PC-9 (cell line): Measurements from ENCODE around the gene ZBED4. TPM values are rescaled to one million over a fixed set of nuclear protein-coding genes. Genes with fewer than 3 reads are reported as not detected.

ENCODE experiments used
- BruUV-seq: library from RNA; stranded (reverse); fragments of 400-500 nt; replicated peaks from 2 replicates; lab custom pipeline; 2021; lab: Mats Ljungman, UMichigan
- CTCF ChIA-PET: fragments of 300-600 bp; sonication (Branson Sonifier 250); formaldehyde crosslinking; loops from one replicate; lab custom pipeline; 2022; ENCODE audit warnings: antibody characterized with exemption; lab: Charles Lee
- POLR2A ChIA-PET: fragments of 300-600 bp; sonication (Branson Sonifier 250); formaldehyde crosslinking; loops from one replicate; lab custom pipeline; 2022; ENCODE audit warnings: antibody characterized with exemption; ENCODE audit not compliant: unreplicated experiment; lab: Charles Lee
- DNase-seq, 2 experiments: peaks; one replicate each; pipeline versions ENCODE4 v3.0.0 to v3.0.0-alpha.2; 2015 to 2022; ENCODE audit warnings: mixed read lengths in 1 of 2
- H2AFZ ChIP-seq: fragments of 200-600 bp; sonication (generic); 2 replicates; pipeline ENCODE4 v1.8.1; 2017; ENCODE audit warnings: antibody characterized with exemption
- H3F3A ChIP-seq: fragments of 200-600 bp; sonication (generic); 2 replicates; pipeline ENCODE4 v1.8.1; 2017; ENCODE audit warnings: antibody characterized with exemption, mild to moderate bottlenecking, low read depth; ENCODE audit not compliant: insufficient read depth
- H3K27ac ChIP-seq: fragments of 200-600 bp; sonication (generic); 2 replicates; pipeline ENCODE4 v1.6.1; 2016; ENCODE audit warnings: mixed run types
- H3K27me3 ChIP-seq: fragments of 200-600 bp; sonication (generic); 2 replicates; pipeline ENCODE4 v1.6.1; 2016; ENCODE audit warnings: low read depth, mixed run types; ENCODE audit not compliant: insufficient read depth
- H3K36me3 ChIP-seq: fragments of 200-600 bp; sonication (generic); 2 replicates; pipeline ENCODE4 v1.6.1; 2016; ENCODE audit warnings: low read depth, mixed run types
- H3K4me1 ChIP-seq: fragments of 200-600 bp; sonication (generic); replicated peaks from 2 replicates; pipeline ENCODE4 v1.6.1; 2016; ENCODE audit warnings: mixed run types; ENCODE audit not compliant: insufficient read depth
- H3K4me2 ChIP-seq: fragments of 200-600 bp; sonication (generic); 2 replicates; pipeline ENCODE4 v1.6.1; 2017; ENCODE audit warnings: mixed run types
- H3K4me3 ChIP-seq: fragments of 200-600 bp; sonication (generic); 2 replicates; pipeline ENCODE4 v1.6.1; 2016; ENCODE audit warnings: mixed run types
- H3K79me2 ChIP-seq: fragments of 200-600 bp; sonication (generic); 2 replicates; pipeline ENCODE4 v1.6.1; 2017; ENCODE audit warnings: low read depth, mixed run types
- H3K9me2 ChIP-seq: fragments of 200-600 bp; sonication (generic); 2 replicates; pipeline ENCODE4 v1.8.1; 2017; ENCODE audit warnings: mild to moderate bottlenecking; ENCODE audit not compliant: insufficient read depth
- H3K9me3 ChIP-seq: fragments of 200-600 bp; sonication (generic); 2 replicates; pipeline ENCODE4 v1.8.1; 2016; ENCODE audit warnings: low read depth; ENCODE audit not compliant: insufficient read depth
- H4K20me1 ChIP-seq: fragments of 200-600 bp; sonication (generic); 2 replicates; pipeline ENCODE4 v1.8.1; 2017; ENCODE audit not compliant: insufficient read depth
- EZH2 ChIP-seq: fragments of 200-600 bp; sonication (generic); IDR thresholded peaks from 2 replicates; pipeline ENCODE4 v1.8.0; 2017; ENCODE audit warnings: antibody characterized with exemption, low read depth
- intact Hi-C: fragments of 100-400 bp; cut with micrococcal nuclease; formaldehyde crosslinking; loops from one replicate; pipeline ENCODE4 v1.10.0; 2022; ENCODE audit not compliant: unreplicated experiment
- total RNA-seq: library from RNA; stranded (reverse); gene quantifications from 2 replicates; pipeline ENCODE4 v1.2.3, GENCODE V29; 2021
- TF ChIP-seq, protein P1 (sequence below): fragments of 200-600 bp; sonication (generic); conservative IDR thresholded peaks from 2 replicates; pipeline ENCODE4 v1.6.1; 2017; ENCODE audit warnings: mixed run types, antibody characterized with exemption, mild to moderate bottlenecking, moderate library complexity

The ZBED4 gene
- total RNA-seq, 1 experiment from 2014 or later: 21.4 TPM

- no peak overlapping the region for H3K27ac ChIP-seq
- no peak overlapping the region for H3K4me3 ChIP-seq
- no peak overlapping the region for H3K4me2 ChIP-seq
- no peaks in the 10 kb centered on the region; the same call in 1 of the 2 replicates for H3K36me3 ChIP-seq
- no peak overlapping the region for H2AFZ ChIP-seq
- H4K20me1 ChIP-seq: peaks cover 11% of the 10 kb centered on the region; the same call in 1 of the 2 replicates
- intact Hi-C loops: no loop called here
- CTCF ChIA-PET: no interaction called here
- TF ChIP-seq EZH2: no peak
- TF ChIP-seq, protein P1, sequence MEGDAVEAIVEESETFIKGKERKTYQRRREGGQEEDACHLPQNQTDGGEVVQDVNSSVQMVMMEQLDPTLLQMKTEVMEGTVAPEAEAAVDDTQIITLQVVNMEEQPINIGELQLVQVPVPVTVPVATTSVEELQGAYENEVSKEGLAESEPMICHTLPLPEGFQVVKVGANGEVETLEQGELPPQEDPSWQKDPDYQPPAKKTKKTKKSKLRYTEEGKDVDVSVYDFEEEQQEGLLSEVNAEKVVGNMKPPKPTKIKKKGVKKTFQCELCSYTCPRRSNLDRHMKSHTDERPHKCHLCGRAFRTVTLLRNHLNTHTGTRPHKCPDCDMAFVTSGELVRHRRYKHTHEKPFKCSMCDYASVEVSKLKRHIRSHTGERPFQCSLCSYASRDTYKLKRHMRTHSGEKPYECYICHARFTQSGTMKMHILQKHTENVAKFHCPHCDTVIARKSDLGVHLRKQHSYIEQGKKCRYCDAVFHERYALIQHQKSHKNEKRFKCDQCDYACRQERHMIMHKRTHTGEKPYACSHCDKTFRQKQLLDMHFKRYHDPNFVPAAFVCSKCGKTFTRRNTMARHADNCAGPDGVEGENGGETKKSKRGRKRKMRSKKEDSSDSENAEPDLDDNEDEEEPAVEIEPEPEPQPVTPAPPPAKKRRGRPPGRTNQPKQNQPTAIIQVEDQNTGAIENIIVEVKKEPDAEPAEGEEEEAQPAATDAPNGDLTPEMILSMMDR: no peak
- H3K79me2 ChIP-seq: no peaks in the 10 kb centered on the region
- no peaks in the 10 kb centered on the region for H3K4me1 ChIP-seq
- BruUV-seq: no TSS peak
- no peaks in the 10 kb centered on the region for H3K9me3 ChIP-seq
- no peak for DNase-seq
- peaks cover 28% of the 10 kb centered on the region for H3F3A ChIP-seq
- H3K9me2 ChIP-seq: no peaks in the 10 kb centered on the region
- POLR2A ChIA-PET: no interaction called here
- H3K27me3 ChIP-seq: no peaks in the 10 kb centered on the region
Observed at GRCh38 chr22:49903322-49904039, 49.8 kb downstream of the ZBED4 start.

DNA sequence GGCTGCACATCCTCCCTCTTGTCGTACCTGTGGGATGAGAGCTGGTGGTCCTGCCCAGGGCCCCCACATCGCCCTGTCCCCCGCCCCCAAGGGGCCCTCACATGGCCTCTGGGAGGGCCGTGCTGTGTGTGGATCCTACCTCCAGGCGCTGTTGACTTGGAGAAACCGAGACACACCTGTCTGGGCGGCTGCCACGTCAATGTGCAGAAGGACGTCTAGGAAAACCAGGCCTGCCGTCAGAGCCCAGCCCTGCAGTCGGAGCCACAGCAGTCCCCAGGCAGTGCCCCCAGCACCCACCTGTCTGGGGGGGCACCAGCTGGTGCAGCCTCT, 50.4 kb downstream of the ZBED4 start:
- Histone ChIP-seq H2AFZ (no peak overlapping the region), H4K20me1 (peaks cover 11% of the 10 kb centered on the region; the same call in 1 of the 2 replicates)
- CTCF ChIA-PET: no interaction called here

GRCh38 chr22:49905465-49905864, 51.8 kb downstream of the ZBED4 start:
- Histone ChIP-seq H3F3A (peaks cover 28% of the 10 kb centered on the region), H4K20me1 (peaks cover 11% of the 10 kb centered on the region; the same call in 1 of the 2 replicates), H3K9me3 (no peaks in the 10 kb centered on the region), H3K27ac (no peak overlapping the region), H3K79me2 (no peaks in the 10 kb centered on the region), H3K36me3 (no peaks in the 10 kb centered on the region; the same call in 1 of the 2 replicates), H3K4me3 (no peak overlapping the region), H3K27me3 (no peaks in the 10 kb centered on the region), H3K4me1 (no peaks in the 10 kb centered on the region), H3K4me2 (no peak overlapping the region), H2AFZ (no peak overlapping the region), H3K9me2 (no peaks in the 10 kb centered on the region)
- intact Hi-C loops: no loop called here
- no TSS peak for BruUV-seq
- POLR2A ChIA-PET: no interaction called here
- no peak for DNase-seq
- no peak for TF ChIP-seq EZH2
- TF ChIP-seq, protein P1: no peak
- CTCF ChIA-PET: no interaction called here

More for the DNA sequence above, 50.4 kb downstream of the ZBED4 start:
- no peaks in the 10 kb centered on the region for H3K9me2 ChIP-seq
- intact Hi-C loops: no loop called here
- no peaks in the 10 kb centered on the region for H3K4me1 ChIP-seq
- H3K4me2 ChIP-seq: no peak overlapping the region
- no peaks in the 10 kb centered on the region for H3K79me2 ChIP-seq
- no peaks in the 10 kb centered on the region for H3K27me3 ChIP-seq
- BruUV-seq: no TSS peak
- POLR2A ChIA-PET: no interaction called here
- DNase-seq: no peak
- no peak overlapping the region for H3K4me3 ChIP-seq
- H3K36me3 ChIP-seq: no peaks in the 10 kb centered on the region; the same call in 1 of the 2 replicates
- TF ChIP-seq, protein P1: no peak
- no peak for TF ChIP-seq EZH2
- H3F3A ChIP-seq: peaks cover 28% of the 10 kb centered on the region
- H3K9me3 ChIP-seq: no peaks in the 10 kb centered on the region
- no peak overlapping the region for H3K27ac ChIP-seq
